ENCODE measurements around the gene KAT6B.
A peak's percentile ranks its signal among the peaks of the same experiment; 100 is the strongest.
"Not testable (repeated sequence)": the region's sequence is repeated elsewhere in the genome, so short reads cannot be mapped to it uniquely, and the experiment has no call there.

KAT6B gene

DNA sequence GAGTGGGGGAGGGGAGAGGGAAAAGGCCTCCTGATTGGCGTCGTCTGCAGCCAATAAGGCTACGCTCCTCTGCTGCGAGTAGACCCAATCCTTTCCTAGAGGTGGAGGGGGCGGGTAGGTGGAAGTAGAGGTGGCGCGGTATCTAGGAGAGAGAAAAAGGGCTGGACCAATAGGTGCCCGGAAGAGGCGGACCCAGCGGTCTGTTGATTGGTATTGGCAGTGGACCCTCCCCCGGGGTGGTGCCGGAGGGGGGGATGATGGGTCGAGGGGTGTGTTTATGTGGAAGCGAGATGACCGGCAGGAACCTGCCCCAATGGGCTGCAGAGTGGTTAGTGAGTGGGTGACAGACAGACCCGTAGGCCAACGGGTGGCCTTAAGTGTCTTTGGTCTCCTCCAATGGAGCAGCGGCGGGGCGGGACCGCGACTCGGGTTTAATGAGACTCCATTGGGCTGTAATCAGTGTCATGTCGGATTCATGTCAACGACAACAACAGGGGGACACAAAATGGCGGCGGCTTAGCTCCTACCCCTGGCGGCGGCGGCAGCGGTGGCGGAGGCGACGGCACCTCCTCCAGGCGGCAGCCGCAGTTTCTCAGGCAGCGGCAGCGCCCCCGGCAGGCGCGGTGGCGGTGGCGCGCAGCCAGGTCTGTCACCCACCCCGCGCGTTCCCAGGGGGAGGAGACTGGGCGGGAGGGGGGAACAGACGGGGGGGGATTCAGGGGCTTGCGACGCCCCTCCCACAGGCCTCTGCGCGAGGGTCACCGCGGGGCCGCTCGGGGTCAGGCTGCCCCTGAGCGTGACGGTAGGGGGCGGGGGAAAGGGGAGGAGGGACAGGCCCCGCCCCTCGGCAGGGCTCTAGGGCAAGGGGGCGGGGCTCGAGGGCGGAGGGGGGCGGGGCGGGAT, at the start of gene KAT6B:
Gene KAT6B (plus strand): TSS at position 459 of the 903 bp plus-strand sequence. CDS start 16,258 bp downstream, outside the sequence.
- DNase-seq (ENCODE audit: low read depth): peak; percentile 100

DNA sequence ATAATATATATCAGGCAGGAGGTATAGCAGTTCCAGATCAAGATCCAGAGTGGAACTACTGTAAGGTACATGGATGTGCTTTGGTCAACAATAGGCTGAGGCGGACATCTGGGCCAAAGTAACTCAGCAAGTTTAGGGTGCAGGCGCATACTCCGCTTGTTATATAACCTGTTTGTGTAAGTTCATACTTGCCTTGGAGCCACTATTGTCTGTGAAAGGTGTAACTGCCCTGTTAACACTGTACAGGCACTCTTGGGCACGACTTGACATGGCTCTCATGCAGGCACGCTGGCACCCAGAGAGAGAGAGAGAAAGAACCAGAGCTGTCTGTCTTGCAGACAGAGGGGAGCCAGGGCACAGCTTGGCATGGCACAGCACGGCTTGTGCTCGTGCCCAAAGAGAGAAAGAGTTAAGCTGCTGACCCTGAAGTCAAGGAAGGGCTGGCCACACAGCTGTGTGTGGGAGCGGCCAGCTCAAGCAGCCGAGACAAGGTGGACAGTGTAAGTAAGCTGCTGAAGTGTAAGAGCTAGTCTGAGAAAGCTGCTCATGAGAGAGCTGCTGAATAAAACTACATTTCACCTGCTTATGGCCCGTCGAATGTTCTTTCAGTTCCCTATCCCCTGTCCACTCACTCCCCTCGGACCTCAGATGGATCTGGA, 47.8 kb upstream of the KAT6B start:
- DNase-seq (ENCODE audit: low read depth): no peak

DNA sequence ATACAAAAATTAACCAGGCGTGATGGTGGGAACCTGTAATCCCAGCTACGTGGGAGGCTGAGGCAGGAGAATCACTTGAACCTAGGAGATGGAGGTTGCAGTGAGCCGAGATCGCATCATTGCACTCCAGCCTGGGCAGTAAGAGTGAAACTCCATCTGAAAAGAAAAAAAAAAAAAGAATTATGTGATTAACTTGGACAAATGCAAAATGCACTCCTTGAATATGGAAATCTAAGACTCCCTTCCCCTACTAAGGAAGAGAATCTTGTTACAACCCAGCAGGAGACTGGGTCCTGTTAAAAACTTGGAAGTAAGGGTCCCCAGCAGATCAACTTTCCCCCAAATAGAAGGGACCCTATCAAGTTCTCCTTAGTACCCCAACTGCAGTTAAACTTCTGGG, 44.5 kb upstream of the KAT6B start:
- not testable (repeated sequence) for DNase-seq (ENCODE audit: low read depth)

DNA sequence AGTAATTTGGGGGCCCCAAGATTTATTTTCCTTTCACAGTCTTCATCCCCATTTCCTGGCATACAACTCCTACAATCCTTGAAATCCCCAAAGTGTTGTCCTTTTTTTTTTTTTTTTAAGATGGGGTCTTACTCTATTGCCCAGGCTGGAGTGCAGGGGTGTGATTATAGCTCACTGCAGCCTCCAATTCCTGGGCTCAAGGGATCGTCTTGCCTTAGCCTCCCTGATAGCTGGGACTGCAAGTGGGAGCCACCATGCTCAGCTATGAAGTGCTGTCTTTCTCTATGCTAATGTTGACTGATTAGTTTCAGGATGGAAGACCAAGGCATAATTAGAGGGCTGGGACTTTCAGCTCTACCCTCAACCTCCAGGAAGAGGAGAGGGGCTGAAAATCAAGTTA, 41.9 kb upstream of the KAT6B start:
- no peak for DNase-seq (ENCODE audit: low read depth)

DNA sequence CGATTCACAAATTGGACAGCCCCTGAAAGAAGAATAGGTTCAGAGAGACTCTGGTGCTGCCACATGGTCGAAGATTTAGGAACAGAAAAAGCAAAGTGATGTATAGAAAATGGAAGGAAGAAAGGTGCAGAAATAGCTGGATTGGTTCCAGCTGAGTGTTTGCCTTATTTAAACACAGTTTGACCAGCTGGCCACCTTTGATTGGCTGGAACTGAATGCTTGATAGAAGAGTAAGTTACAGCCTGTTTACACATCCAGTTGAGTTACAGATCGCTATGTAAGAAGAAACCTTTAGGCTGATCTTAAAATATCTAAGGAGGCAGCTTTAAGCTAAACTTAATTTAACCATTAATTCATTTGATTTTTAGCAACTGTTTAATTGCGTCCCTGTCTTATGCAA, 40.3 kb upstream of the KAT6B start:
- no peak for DNase-seq (ENCODE audit: low read depth)

DNA sequence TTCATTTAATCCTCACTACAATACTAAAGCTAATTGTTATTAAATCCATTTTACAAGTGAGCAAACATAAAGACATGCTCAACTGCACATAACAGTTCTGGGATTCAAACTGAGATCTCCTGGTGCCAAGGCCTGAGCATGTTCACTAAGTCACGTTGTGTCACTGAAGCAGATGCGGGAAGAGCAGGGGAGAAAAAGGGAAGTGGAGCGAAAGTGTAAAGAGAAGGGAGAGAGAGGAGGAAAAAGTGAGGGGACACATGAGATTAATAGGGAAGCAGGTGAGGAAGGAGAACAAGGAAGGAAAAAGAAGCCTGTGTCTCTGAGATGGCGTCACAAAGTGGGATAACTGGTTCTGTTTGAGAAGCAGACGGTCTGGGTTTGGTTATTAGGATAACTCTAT, 38.9 kb upstream of the KAT6B start:
- no peak for DNase-seq (ENCODE audit: low read depth)

DNA sequence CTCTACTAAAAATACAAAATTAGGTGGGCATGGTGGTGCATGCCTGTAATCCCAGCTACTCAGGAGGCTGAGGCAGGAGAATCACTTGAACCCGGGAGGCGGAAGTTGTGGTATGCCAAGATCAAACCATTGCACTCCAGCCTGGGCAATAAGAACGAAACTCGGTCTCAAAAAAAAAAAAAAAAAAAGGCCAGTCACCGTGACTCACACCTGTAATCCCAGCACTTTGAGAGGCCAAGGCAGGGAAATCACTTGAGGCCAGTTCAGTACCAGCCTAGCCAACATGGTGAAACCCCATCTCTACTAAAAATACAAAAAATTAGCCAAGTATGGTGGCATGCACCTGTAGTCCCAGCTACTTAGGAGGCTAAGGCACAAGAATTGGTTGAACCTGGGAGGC, 34.4 kb upstream of the KAT6B start:
- DNase-seq (ENCODE audit: low read depth): not testable (repeated sequence)

DNA sequence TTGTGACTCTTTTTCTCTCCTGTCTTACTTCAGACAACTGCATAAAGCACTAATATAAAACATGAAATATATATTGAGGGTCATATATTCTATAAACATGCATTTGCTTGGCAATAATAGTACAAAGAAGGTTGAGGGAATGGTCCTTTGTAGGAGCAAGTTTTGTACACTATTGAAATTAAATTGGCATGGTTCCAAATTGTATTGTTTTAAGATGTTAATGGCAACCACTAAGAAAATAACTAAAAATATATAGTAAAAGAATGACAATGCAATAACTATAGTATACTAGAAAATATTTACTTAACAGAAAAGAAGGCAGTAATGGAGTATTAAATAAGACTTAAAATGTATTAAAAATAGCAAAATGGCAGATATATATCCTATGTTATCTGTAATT, 33.7 kb upstream of the KAT6B start:
- DNase-seq (ENCODE audit: low read depth): no peak

DNA sequence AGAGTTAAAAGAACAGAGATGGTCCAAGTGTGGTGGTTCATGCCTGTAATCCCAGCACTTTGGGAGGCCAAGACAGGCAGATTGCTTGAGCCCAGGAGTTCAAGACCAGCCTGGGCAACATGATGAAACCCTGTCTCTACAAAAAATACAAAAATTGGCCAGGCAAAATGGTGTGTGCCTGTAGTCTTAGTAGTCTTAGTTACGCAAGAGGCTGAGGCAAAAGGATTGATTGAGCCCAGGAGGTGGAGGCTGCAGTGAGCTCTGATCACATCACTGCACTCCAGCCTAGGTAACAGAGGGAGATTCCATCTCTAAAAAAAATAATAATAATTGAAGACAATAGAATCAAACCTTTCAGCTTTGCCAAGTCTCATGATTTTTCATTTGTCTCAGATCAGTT, 33.2 kb upstream of the KAT6B start:
- DNase-seq (ENCODE audit: low read depth): not testable (repeated sequence)

DNA sequence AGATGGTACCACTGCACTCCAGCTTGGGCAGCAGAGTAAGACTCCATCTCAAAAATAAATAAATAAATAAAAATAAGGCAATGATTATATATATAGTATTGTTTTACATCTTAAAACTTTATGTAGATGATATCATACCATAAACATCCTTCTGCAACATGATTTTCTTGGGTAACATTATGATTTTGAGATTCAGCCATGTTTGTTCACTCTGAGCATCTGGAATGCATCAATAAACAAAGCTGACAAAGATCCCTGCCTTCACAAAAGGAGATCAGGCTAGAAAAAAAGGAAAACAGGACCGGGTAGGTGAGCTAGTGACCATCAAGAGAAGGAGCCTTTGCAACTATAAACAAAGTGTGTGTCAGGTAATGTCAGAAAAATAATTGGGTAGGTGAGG, 31.9 kb upstream of the KAT6B start:
- DNase-seq (ENCODE audit: low read depth): no peak

DNA sequence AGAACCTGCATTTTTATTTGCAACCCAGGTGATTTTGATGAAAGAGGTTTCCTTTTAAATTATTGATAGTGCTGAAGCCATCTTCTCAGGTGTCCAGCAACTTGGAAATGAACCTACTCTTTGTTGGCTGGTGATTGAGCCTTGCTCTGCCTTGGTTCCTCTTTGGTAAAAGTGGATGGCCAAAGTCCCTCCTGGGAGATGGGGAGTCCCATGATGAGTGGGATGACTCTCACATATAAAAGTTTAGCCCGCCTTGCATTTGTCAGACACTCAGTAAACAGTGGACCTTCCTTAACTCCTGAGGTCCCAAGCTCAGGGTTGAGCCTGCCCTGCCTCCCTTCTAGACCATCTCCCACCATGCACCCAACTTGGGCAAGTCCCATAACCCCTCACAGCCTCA, 28.9 kb upstream of the KAT6B start:
- DNase-seq (ENCODE audit: low read depth): no peak

DNA sequence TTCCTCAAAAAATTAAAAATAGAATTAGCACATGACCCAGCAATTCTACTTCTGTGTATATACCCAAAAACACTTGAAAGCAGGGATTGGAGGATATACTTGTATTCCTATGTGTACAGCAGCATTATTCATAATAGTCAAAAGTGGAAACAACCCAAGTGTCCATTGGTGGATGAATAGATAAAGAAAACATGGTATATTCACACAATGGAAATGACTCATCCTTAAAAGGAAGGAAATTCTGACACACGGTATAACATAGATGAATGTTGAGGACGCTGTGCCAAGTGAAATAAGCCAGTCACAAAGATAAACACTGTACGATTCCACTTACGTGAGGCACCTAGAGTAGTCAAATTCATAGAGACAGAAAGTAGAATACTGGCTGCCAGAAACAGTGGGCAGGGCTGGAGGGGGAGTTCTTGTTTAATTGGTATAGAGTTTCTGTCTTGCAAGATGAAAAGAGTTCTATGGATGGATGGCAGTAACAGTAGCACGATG, 26.6 kb upstream of the KAT6B start:
- no peak for DNase-seq (ENCODE audit: low read depth)

DNA sequence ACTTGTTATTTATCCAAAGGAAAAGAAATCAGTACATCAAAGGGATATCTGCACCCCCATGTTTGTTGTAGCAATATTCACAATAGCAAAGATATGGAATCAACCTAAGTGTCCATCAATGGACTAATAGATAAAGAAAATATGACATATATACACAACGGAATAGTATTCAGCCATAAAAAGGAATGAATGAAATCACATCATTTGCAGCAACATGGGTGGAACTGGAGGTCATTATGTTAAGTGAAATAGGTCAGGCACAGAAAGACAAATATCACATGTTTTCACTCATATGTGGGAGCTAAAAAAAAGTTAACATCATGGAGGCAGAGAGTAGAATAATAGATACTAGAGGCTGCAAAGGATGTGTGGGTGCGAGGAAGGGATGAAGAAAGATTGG, 25.0 kb upstream of the KAT6B start:
- no peak for DNase-seq (ENCODE audit: low read depth)

DNA sequence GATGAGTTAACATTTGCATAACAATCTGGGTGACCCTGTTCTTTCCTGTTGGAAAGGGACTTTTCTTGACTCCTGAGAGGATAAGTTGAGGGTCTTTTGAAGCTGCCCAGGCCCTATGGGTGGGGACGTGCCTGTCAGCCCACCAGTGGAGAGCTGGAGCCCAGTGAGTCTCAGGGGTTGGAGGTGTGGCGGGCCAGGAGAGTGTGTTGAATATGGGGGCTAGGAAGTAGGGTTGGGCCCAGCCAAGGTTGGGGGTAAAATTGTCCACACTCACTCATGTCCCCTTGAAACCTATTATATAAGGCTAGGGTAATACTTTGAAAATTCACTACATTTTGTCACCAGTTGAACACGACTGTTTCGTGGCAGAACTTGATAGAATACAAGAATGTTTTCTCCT, 17.9 kb upstream of the KAT6B start:
- no peak for DNase-seq (ENCODE audit: low read depth)

DNA sequence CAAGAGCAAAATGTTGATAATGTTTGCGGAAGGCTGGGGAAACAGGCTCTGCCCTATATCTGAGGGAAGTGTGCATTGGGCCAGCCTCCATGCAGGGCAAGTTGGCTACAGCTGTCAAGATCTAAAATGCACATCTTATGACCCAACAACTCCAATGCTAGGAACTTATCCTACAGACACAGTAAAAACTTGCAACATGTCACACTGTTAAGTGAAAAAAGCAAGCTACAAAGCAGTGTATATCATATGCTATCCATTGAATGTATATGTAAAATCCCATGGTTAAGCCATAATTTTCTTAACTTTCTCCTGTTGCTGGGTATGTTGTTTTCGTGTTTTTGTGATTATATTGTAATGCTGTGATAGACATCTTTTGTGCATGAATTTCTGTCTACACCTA, 16.3 kb upstream of the KAT6B start:
- no peak for DNase-seq (ENCODE audit: low read depth)

DNA sequence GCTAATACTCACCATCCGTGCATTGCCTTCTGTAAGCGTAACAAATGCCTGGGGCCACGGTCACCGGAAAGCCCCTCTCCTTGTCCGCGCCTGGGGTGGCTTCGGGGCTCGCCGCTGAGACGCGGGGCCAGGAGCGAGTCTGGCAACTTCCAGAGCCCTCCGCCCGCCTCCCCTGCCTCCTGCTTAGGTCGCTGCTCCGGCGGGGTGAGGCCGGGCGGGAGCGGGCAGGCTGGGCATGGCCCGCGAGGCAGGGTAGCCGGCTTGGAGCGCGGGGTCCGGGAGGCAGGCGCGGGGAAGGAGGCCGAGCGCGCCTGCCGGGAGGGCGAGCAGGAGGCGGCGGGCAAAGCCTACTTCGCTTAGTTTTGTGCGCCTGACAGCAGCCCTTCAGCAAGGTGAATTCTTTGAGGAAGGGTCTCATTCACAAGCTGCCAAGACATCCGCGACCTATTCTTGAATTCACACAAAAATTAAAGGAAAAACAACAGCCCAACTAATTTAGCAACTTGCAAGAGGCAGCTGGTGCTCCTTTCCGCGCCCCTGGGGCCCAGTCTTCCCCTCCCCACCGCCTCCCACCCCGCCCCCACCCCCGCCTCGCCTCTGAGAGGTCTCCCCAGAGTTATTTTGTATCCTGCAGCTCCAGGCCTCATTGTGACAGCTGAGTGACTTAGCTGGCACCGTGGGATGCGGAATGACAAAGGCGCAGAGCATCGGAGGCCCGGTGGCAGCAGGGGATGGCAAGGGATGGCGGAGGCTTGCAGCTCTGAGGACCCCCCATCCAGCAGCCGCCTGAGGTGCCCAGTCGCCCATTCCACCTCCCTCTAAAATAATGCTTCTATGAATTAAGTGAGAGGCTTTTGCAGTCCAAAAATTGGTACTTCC, 12.8 kb upstream of the KAT6B start:
- no peak for DNase-seq (ENCODE audit: low read depth)

DNA sequence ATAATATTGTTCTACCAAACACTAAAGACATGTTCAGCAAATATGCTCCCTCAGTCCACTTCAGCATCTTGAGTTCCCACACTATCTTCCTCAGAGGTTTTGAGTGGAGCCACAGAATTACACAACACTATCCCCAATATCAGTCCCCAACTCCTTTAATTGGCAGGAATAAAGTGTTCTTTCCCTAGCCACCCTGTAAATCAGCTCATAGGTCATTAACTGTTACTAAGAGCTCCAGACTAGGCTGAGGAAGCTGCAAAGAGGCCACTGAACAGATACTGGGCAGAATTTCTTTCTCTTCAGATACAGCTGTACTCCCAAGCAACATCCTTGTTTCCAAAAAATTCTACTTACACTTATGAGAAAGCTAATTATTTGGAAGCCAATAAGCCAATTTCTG, 11.6 kb upstream of the KAT6B start:
- no peak for DNase-seq (ENCODE audit: low read depth)

DNA sequence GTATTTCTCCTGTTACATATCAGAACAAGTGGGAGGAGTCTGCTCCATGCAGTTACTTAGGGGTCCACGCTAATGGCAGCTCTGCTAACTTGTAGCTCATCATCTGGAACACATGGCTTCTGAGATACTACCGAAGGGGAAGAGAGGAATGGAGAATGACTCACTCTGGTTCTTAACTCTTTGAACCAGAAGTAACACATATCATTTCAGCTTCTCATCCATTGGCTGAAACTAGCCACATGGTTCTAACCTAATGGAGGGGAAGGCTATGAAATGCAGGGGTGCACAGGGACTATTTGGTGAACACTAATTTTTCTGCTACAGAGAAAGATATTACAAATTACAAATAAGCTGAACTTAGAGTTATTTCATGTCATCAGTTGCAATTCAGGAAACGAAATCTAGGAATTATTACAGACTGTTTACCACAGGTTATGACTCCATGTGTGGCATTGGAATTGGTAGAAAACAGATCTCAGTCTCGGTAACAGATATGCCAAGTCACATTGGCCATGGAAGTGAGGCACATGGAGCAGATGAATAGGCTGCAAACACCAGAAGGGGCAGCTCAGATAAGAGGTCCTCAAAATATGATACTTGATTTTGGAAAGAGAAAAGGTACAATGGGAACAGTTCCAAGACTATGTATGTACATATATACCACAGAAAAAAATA, 9.4 kb upstream of the KAT6B start:
- no peak for DNase-seq (ENCODE audit: low read depth)

DNA sequence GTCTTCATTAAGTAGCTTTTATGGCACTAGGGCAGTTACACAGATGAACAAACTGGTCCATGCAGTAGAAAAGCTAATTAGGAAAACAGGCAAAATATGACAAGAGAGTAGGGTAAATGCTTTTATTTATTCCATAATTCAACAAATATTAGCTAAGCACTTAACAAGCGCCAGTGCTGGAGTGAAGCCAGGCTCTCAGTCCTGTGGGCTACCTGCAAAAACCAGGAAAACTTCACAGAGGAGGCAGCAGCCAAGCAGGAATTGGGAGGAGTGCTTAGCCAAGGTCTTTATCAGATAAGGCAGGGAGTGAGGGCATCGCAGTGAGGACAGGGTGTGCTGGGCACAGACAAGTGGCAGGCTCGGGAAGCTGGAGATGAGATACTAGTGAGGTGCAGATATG, 4.9 kb upstream of the KAT6B start:
- DNase-seq (ENCODE audit: low read depth): no peak

DNA sequence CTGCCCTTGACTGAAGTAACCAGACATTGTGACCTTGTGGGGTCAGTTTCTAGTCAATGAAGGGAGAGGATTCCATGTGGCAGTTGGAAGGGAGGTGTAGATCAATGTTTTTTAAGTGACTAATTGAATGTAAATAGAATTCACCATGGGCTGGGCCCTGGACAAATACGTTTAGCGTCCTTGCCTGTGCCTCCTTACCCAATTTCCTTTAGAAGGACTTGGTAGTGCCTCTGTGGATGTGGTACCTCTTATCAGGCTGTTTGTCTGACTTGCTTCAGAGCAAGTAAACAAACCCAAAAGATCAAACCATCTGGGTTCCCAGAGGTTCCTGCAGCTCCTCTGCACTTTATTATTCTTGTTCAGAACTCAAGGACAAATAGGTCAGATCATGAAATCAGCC, 4.3 kb upstream of the KAT6B start:
- DNase-seq (ENCODE audit: low read depth): no peak

DNA sequence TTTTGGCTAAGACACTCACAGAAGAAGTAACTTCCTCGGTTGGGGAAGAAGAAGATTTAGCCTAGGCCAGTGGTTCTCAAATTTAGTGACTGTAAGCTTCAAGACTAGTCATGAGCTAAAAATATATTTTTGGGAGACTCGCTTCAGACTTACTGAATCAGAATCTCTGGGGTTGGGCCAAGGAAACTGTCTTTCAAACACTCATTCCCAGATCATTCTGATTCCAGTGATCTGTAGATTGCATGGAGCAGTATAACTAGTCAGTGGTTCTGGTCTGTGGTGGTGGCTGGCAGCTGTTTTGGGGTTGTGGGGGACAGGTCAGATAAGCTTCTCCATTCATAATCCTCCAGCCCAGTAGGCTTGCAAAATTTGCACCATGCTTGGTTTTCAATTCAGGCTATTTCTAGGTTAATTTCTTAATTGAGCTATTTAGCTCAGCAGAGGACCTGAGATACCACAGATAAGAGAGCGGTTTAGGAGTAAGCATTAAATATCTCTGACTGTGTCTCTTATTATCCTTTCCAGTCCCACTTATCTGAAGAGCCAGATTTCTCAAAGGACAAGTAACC, 3.8 kb upstream of the KAT6B start:
- peak; percentile 41 for DNase-seq (ENCODE audit: low read depth)

DNA sequence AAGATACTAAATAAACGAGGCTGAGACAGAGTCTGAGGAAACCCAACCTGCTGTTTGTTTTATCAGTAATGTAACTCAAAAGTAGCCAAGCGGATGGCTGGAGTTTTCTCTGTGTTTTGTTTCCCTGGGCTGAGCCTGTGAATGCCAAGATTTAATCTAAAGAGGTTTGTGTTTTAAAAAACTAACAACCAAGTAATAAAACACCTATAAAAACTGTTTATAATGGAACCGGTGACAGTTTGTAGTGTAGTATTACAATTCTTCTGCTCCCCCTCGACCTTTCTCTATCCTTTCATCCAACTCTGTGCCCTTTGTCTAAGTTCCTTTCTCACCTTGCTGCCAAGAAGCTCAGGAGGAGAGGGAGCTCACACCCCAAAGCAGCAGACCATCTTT, 2.6 kb upstream of the KAT6B start:
- DNase-seq (ENCODE audit: low read depth): no peak

Data from GM04503 (cell line).